NCI-H1436 (cell line): ENCODE measurements around the gene IFNL2.

Experiments
- DNase-seq: peaks from one replicate; lab custom pipeline; 2025; lab: John Stamatoyannopoulos, UW

The IFNL2 gene

DNA sequence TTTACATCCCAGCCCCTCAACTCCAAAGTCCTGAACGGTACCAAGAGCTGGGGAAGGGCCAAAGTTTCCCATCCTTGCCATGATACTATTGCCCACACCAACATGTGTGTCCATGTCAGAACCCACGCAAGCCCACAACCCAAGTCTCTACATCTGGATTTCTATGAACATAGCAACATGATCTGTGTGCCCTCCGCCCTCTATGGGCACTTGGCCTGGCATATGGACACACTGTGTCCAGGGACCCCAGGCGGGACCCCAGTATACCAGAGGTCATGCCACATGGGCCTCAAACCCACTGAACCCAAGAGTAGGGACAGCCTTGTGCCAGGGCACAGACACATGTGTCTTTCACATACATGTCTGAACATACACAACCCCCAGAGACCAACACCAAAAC lies 50.5 kb downstream of the IFNL2 start:
- no peak for DNase-seq

DNA sequence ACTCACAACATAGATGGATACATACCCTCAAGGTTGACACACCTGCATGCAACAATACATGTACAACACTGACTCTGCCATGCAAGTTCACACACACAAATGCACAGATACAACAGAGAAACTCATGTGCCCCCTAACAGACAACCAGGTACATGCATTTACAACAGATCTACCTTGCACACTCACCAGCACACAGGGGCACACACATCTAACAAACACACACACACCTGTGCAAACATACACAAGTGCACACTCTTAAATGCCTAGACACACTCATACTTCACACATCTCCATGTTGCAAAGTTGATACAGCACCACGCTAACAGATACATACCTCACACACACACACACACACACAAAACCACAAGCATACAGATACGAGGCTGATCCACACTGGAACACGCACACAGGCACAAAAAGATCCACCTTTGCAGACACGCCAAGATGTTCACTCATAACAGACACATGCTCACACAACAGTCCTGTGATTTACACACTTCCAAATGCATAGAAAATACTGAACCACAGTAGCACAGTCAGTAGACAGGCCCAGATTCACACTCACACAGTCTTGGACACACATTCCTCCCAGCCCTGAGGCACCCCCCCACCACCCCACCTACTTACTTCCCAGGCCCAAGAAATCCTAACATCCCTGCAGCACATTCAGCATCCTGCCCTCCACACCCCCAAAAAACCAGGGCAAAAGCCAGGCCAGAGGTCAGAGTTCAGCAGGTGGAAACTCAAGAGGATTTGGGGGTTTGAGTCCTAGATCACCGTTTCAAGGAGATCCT lies 51.1 kb downstream of the IFNL2 start:
- no peak for DNase-seq
